HG02973 (cell line): Measurements from ENCODE around the gene DEPDC5.
"Not testable (repeated sequence)": the region's sequence is repeated elsewhere in the genome, so short reads cannot be mapped to it uniquely, and the experiment has no call there.

Source experiments
- ATAC-seq: cut with Tn5 transposase; IDR thresholded peaks from one replicate; pipeline ENCODE4 v1.9.1; 2021; ENCODE audit warnings: moderate library complexity; ENCODE audit not compliant: unreplicated experiment

The DEPDC5 gene

GRCh38 chr22:31753634-31754501, at the start of gene DEPDC5:
DEPDC5 (plus strand) TSS chr22:31754019; CDS start chr22:31754922, 903 bp downstream.
- ATAC-seq = peak; percentile 59

GRCh38 chr22:31707519-31707918, 46.3 kb upstream of the DEPDC5 start:
- no peak for ATAC-seq

- ATAC-seq = not testable (repeated sequence)
These were observed 42.6 kb upstream of the DEPDC5 start for GRCh38 chr22:31711226-31711625.

- no peak for ATAC-seq
These were observed 38.6 kb upstream of the DEPDC5 start for GRCh38 chr22:31715147-31715778.

GRCh38 chr22:31719850-31720471, 33.9 kb upstream of the DEPDC5 start:
- ATAC-seq = no peak

GRCh38 chr22:31723723-31724122, 30.1 kb upstream of the DEPDC5 start:
- ATAC-seq = no peak

GRCh38 chr22:31726692-31727091, 27.1 kb upstream of the DEPDC5 start:
- no peak for ATAC-seq

- no peak for ATAC-seq
These were observed 25.0 kb upstream of the DEPDC5 start for GRCh38 chr22:31728857-31729256.

- ATAC-seq = no peak
These were observed 23.5 kb upstream of the DEPDC5 start for GRCh38 chr22:31730344-31730711.

GRCh38 chr22:31732089-31732829, 21.6 kb upstream of the DEPDC5 start:
- no peak for ATAC-seq

GRCh38 chr22:31733580-31734079, 20.2 kb upstream of the DEPDC5 start:
- no peak for ATAC-seq

GRCh38 chr22:31734512-31734911, 19.3 kb upstream of the DEPDC5 start:
- ATAC-seq = no peak

- no peak for ATAC-seq
These were observed 17.4 kb upstream of the DEPDC5 start for GRCh38 chr22:31736458-31736857.

GRCh38 chr22:31737932-31738331, 15.9 kb upstream of the DEPDC5 start:
- ATAC-seq = no peak

- ATAC-seq = no peak
These were observed 15.3 kb upstream of the DEPDC5 start for GRCh38 chr22:31738566-31738965.

- ATAC-seq = no peak
These were observed 14.0 kb upstream of the DEPDC5 start for GRCh38 chr22:31739795-31740201.

GRCh38 chr22:31740314-31740713, 13.5 kb upstream of the DEPDC5 start:
- ATAC-seq = not testable (repeated sequence)

- ATAC-seq = no peak
These were observed 11.7 kb upstream of the DEPDC5 start for GRCh38 chr22:31742115-31742514.

GRCh38 chr22:31742682-31743081, 11.1 kb upstream of the DEPDC5 start:
- no peak for ATAC-seq

GRCh38 chr22:31743871-31744270, 9.9 kb upstream of the DEPDC5 start:
- no peak for ATAC-seq

GRCh38 chr22:31747441-31747840, 6.4 kb upstream of the DEPDC5 start:
- no peak for ATAC-seq
